Measurements from ENCODE around the gene HIRA. TPM values are rescaled to one million over a fixed set of nuclear protein-coding genes. Genes with fewer than 3 reads are reported as not detected.

Gene HIRA
- total and polyA plus RNA-seq, 9 of the 15 experiments (the other 6 are each of a cell fraction or from before 2014, with no cell fraction given), result 0.96 to 132 (median 58.4) TPM

GRCh38 chr22:19382240-19382639, 49.3 kb downstream of the HIRA start (continued):
- TF ChIP-seq, protein P1, sequence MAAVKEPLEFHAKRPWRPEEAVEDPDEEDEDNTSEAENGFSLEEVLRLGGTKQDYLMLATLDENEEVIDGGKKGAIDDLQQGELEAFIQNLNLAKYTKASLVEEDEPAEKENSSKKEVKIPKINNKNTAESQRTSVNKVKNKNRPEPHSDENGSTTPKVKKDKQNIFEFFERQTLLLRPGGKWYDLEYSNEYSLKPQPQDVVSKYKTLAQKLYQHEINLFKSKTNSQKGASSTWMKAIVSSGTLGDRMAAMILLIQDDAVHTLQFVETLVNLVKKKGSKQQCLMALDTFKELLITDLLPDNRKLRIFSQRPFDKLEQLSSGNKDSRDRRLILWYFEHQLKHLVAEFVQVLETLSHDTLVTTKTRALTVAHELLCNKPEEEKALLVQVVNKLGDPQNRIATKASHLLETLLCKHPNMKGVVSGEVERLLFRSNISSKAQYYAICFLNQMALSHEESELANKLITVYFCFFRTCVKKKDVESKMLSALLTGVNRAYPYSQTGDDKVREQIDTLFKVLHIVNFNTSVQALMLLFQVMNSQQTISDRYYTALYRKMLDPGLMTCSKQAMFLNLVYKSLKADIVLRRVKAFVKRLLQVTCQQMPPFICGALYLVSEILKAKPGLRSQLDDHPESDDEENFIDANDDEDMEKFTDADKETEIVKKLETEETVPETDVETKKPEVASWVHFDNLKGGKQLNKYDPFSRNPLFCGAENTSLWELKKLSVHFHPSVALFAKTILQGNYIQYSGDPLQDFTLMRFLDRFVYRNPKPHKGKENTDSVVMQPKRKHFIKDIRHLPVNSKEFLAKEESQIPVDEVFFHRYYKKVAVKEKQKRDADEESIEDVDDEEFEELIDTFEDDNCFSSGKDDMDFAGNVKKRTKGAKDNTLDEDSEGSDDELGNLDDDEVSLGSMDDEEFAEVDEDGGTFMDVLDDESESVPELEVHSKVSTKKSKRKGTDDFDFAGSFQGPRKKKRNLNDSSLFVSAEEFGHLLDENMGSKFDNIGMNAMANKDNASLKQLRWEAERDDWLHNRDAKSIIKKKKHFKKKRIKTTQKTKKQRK (IDR thresholded peaks at IDR 0.05; ENCODE audit: borderline replicate concordance, low read depth, low read length), result no peak
- TF ChIP-seq ZKSCAN3 (CRISPR knock-in tag; IDR thresholded peaks at IDR 0.05), result peak; percentile 28; the same call in 1 of the 2 replicates
- TF ChIP-seq ZNF282 (CRISPR knock-in tag; IDR thresholded peaks at IDR 0.05), result 0 out of 2 replicates have a peak, but pooled peaks have one; percentile 27
- TF ChIP-seq GTF2F1 (IDR thresholded peaks at IDR 0.05; ENCODE audit: low read depth, low read length), result 0 out of 2 replicates have a peak, but pooled peaks have one; percentile 44
- TF ChIP-seq HNRNPUL1 (IDR thresholded peaks at IDR 0.05; ENCODE audit: low read length), result 0 out of 2 replicates have a peak, but pooled peaks have one; percentile 50
- TF ChIP-seq ZZZ3 (IDR thresholded peaks at IDR 0.05), result 0 out of 2 replicates have a peak, but pooled peaks have one; percentile 16

DNA sequence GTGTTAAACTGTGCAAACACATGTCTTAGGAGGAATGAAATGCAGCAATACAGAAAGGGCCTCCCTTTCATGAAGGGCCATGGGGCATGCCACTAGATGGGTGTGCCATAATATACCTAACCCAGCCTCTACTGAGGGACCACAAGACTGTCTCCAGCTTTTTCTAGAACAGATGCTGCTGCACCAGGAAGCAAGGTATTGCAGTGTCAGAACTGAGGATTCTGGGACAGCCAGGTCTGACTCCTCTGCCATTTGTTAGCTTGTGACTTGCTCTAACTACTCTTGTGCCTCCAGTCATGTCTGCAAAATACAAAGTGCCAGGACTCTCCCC, 53.2 kb downstream of the HIRA start:
- DNase-seq (ENCODE audit: extremely low read depth in 1 of 4, low spot score in 3 of 4), result no peak
- ChIA-PET CTCF (ENCODE audit: low intra/inter-chr PET ratio) (interaction anchor here (0.6 kb wide), 1 partner anchor 289 kb away, joined by 3 read pairs; no protein-coding TSS in a partner anchor), POLR2A (interaction anchor here (0.8 kb wide), 1 partner anchor 13 kb away, joined by 3 read pairs; no protein-coding TSS in a partner anchor)
- Histone ChIP-seq H3K9me1 (ENCODE audit: control insufficient read depth, insufficient read depth, low read length) (peaks cover 4% of the 10 kb centered on the region), H3K9ac (ENCODE audit: insufficient read depth in 1 of 2, low read depth in 2 of 2, low read length in 2 of 2) (no peak overlapping the region), H4K20me1 (replicated peaks; ENCODE audit: control insufficient read depth, insufficient read depth, low read length) (no peaks in the 10 kb centered on the region; the same call in 1 of the 2 replicates), H3K4me1 (replicated peaks in 1 of 2; ENCODE audit: control insufficient read depth in 2 of 2, insufficient read depth in 2 of 2, low read length in 2 of 2) (no peaks in the 10 kb centered on the region), H3K79me2 (ENCODE audit: control insufficient read depth, insufficient read depth, low read length) (no peaks in the 10 kb centered on the region), H3K27ac (ENCODE audit: extremely low read depth, low read depth, low read length) (no peak overlapping the region), H2AFZ (ENCODE audit: low read depth, low read length) (no peak overlapping the region), H3K4me2 (ENCODE audit: insufficient read depth, low read length) (no peak overlapping the region), H3K4me3 (no peak overlapping the region), H3K36me3 (ENCODE audit: control insufficient read depth, insufficient read depth, low read length) (peaks cover 91% of the 10 kb centered on the region), H3K9me3 (replicated peaks; ENCODE audit: control insufficient read depth, insufficient read depth, low read depth, low read length) (no peaks in the 10 kb centered on the region), H3K27me3 (ENCODE audit: control insufficient read depth in 2 of 2, insufficient read depth in 2 of 2, low read length in 2 of 2) (no peaks in the 10 kb centered on the region)
- BruUV-seq (replicated peaks), result no TSS peak
- no peak; the same call in 2 of the 3 replicates for ATAC-seq
- intact Hi-C loops (cut with micrococcal nuclease) (no loop called here), in situ Hi-C loops (cut with MboI) (no loop called here)
- no peak for FAIRE-seq
- TF ChIP-seq PHF8 (IDR thresholded peaks at IDR 0.05; ENCODE audit: borderline replicate concordance, low read length) (peak; percentile 16; the same call in 1 of the 2 replicates), HDAC1 (IDR thresholded peaks at IDR 0.05) (no peak), ZFX (CRISPR knock-in tag; IDR thresholded peaks at IDR 0.05) (no peak), CEBPG (CRISPR knock-in tag; IDR thresholded peaks at IDR 0.05) (peak; percentile 28; the same call in 1 of the 2 replicates), CEBPG (tag; conservative IDR thresholded peaks at IDR 0.05 in 1 of 2, IDR thresholded peaks at IDR 0.05 in 1 of 2) (no peak), HDAC6 (IDR thresholded peaks at IDR 0.05; ENCODE audit: low read depth, low read length) (peak; percentile 61; the same call in 1 of the 2 replicates), SMARCA4 (IDR thresholded peaks at IDR 0.05) (no peak), POLR2AphosphoS5 (IDR thresholded peaks at IDR 0.05; ENCODE audit: control insufficient read depth, insufficient read depth, low read depth, low read length) (peak; percentile 31; the same call in 1 of the 2 replicates), WHSC1 (IDR thresholded peaks at IDR 0.05; ENCODE audit: low read length) (peak; percentile 98), FOXP1 (CRISPR knock-in tag; IDR thresholded peaks at IDR 0.05) (peak; percentile 28; the same call in 1 of the 2 replicates)
- TF ChIP-seq, protein P2, sequence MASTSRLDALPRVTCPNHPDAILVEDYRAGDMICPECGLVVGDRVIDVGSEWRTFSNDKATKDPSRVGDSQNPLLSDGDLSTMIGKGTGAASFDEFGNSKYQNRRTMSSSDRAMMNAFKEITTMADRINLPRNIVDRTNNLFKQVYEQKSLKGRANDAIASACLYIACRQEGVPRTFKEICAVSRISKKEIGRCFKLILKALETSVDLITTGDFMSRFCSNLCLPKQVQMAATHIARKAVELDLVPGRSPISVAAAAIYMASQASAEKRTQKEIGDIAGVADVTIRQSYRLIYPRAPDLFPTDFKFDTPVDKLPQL (IDR thresholded peaks at IDR 0.05; ENCODE audit: extremely low read depth, insufficient read length), result no peak
- TF ChIP-seq, protein P3, sequence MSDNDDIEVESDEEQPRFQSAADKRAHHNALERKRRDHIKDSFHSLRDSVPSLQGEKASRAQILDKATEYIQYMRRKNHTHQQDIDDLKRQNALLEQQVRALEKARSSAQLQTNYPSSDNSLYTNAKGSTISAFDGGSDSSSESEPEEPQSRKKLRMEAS (CRISPR knock-in tag; IDR thresholded peaks at IDR 0.05), result 0 out of 2 replicates have a peak, but pooled peaks have one; percentile 23
